Fibroblast of skin of left quadriceps (primary cell): ENCODE measurements around the gene ITPR1.
A peak's percentile ranks its signal among the peaks of the same experiment; 100 is the strongest.
"Not testable (repeated sequence)": the region's sequence is repeated elsewhere in the genome, so short reads cannot be mapped to it uniquely, and the experiment has no call there.

ENCODE experiments used
- DNase-seq, 2 experiments: peaks; one replicate each; pipeline ENCODE4 v3.0.0-alpha.2; 2013; ENCODE audit warnings: low read depth in 2 of 2

ITPR1 gene

DNA sequence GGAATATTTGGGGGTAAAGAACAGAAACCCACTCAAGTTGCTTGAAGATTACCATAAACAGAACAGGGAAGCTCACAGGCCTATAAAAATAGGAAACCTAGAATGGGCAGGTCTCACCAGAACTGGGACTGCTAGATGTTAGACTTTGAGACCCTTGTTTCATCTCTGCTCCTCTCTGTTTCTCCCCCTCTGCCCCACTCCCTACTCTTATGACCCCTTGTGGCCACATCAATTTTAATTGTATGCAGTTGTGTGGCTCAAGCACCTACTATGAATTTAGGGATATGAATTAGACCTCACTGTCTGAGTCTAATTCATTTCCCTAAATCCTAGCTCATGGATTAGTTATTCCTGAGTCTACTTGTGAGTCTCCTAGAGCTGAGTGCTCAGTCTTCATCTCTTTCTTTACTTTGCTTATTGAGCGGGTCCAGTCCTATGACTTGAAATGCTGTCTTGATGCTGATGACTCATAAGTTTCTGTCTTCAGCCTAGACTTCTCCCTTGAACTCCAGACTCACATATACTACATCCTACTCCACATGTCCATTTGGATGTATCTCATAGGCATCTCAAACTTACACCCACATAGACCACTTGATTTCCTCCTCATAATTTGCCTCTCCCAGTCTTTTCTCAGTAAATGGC lies 78.7 kb downstream of the ITPR1 start:
- DNase-seq, result no peak

- no peak for DNase-seq
These were observed 80.0 kb downstream of the ITPR1 start for GRCh38 chr3:4573153-4573552.

- DNase-seq, result no peak
These were observed 81.3 kb downstream of the ITPR1 start for GRCh38 chr3:4574426-4574965.

GRCh38 chr3:4575381-4575780 lies 82.2 kb downstream of the ITPR1 start:
- DNase-seq, result no peak

DNA sequence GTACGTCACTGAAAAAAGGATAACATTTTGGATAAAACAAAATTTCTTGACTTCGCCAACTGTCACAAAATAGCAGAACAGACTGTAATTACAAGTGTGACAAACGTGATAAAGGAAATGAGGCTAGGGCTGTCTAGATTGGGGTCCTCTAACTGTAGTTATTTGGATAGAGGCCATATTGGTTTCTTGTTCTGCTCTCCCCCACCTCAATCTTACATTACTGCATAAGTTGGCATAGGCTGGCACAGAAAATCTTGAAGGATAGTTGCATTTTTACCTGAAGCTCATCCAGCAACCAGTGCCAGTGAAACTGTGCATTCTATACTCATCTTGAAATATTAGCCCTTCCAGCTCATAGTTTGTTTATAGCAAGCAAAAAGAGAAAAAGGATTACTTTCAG lies 84.6 kb downstream of the ITPR1 start:
- DNase-seq, result no peak

GRCh38 chr3:4580346-4581123 lies 87.4 kb downstream of the ITPR1 start:
- DNase-seq, result no peak

DNA sequence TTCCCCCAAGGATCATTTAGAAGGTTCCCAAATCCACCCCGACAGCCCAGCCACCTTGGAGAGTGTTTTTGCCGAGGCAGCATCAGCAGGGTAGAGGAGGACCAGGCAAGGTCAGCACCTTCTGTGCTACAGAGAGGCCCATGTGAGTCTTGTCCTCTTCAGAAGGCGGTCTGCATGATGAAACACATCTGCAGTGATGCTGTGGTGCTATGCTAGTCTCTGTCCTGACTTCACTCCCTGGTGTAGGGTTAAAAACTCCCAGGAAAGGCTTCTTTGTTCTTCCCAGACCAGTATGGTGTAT lies 87.9 kb downstream of the ITPR1 start:
- no peak for DNase-seq

DNA sequence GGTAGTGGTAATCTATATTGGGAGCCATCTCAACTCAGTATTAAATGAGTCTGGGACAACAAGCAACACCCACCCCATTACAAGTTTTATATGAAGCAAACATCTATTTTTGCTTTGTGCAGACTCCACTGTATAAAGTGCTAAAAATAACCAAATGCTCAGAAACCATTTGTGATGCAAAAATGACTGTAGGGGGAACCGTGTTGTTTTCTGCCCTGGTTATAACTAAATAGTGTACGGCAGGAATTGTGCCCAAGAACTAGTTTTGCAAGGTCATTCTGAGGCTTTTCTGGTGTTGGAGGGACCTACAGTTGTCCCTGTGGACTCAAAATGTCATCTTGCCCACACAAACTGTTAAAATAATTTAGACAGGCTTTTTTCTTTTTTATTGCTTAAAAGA lies 88.3 kb downstream of the ITPR1 start:
- DNase-seq, result no peak

GRCh38 chr3:4581920-4582611 lies 88.9 kb downstream of the ITPR1 start:
- no peak for DNase-seq

GRCh38 chr3:4582624-4583023 lies 89.5 kb downstream of the ITPR1 start:
- peak in 1 of 2 experiments; percentile 7 for DNase-seq

DNA sequence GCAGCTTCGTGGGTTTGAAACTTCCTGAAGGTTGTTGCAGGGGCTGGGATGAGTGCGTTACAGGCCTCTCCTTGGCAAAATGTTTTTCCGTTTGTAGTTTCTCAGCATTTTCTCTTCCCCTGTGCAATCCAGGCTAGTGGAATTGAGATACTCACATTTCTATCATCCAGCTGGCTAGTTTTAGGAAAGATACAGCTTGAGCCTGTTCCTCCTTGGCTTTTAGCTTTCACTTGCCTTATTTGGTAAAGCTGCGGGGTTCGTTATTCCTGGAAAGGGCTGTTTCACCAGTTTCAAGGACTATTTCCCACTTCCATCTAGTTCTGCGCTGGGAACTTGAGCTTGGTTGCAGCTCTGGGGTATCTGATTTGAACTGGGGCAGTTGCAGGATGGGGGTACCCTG lies 90.3 kb downstream of the ITPR1 start:
- DNase-seq, result no peak

GRCh38 chr3:4584456-4585249 lies 91.5 kb downstream of the ITPR1 start:
- no peak for DNase-seq

GRCh38 chr3:4586381-4586780 lies 93.2 kb downstream of the ITPR1 start:
- no peak for DNase-seq

DNA sequence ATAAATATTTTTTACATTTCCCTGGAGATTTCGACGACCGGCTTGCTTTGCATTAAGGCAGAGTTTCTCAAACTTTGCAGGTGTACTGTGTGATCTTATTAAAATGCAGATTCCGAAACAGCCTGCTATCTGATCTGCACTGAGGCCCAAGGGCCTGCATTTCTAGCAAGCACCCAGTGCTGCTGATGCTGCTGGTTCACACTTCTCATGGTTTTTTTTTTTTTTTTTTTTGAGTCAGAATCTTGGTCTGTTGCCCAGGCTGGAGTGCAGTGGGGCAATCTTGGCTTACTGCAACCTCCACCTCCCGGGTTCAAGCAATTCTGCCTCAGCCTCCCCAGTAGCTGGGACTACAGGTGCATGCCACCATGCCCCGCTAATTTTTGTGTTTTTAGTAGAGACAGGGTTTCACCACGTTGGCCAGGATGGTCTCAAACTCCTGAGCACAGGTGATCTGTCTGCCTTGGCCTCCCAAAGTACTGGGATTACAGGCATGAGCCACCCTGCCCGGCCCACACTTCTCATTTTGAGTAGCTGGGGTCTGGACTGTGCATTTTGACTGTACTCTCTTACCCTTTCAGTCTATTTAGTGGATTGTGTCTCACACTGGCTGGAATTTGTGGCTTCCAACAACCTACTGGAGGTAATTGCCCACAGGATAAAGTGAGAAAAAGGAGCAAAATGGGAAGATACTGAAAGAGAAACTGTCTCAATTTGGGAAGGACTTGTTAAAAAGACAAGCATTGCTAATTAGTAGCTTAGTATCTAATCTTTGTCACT lies 94.1 kb downstream of the ITPR1 start:
- no peak for DNase-seq

DNA sequence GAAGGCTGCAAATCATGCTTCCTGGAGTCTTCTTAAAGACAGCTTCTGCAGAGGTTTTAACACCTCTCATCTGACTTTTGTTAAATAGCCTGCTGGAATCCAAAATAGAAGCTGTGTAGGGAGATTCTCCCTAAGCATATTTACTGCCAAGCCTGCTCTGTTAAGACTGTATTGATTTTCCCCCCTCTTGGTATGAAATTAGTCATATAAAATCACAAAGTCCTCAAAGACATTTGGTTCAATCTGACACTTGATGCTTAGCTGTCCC lies 94.6 kb downstream of the ITPR1 start:
- no peak for DNase-seq

DNA sequence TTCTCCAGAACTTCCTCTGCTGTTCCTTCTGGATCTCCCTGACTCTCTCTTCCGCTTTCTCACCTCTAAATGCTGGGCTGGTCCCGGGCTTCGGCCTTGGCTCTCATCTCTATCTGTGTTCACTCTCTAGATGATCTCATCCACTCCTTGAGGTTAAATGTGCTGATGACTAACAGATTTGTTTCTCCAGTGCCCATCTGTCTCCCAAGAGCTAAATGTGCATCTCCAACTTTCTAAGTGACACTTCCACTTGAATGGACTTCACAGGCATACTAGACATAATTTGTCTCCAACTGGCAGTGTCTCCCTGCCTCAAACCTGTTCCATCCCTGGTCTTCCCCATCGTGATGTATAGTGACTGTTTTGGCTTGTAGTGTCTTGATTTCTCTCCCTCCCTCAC lies 95.3 kb downstream of the ITPR1 start:
- DNase-seq, result no peak

GRCh38 chr3:4589475-4590097 lies 96.4 kb downstream of the ITPR1 start:
- DNase-seq, result no peak

DNA sequence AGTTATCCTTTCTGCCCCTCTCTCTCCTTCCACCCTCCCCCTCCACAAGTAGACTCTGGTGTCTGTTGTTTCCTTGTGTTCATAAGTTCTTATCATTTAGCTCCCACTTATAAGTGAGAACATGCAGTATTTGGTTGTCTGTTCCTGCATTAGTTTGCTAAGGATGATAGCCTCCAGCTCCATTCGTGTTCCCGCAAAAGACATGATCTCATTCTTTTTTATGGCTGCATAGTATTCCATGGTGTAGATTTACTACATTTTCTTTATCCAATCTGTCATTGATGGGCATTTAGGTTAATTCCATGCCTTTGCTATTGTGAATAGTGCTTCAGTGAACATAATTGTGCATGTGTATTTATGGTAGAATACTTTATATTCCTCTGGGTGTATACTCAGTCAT lies 97.7 kb downstream of the ITPR1 start:
- DNase-seq, result not testable (repeated sequence)

DNA sequence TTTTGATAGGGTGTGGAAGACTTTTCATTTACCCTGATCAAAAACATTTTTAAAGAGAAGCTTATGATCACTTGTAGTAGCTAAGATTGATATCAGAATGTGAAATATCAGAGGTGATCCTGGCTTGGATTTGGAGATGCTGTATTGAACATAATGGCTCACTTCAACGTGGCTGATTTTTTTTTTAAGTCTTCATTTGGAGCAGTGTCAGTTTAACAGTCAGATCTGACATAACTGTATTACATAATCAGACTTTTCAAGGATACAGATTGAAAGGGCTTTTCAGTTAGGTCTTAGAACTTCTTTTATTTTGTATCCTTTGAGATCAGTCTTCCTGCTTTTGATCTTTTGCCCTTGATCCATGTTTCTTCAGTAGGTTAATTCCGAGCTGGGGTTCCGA lies 98.5 kb downstream of the ITPR1 start:
- no peak for DNase-seq

DNA sequence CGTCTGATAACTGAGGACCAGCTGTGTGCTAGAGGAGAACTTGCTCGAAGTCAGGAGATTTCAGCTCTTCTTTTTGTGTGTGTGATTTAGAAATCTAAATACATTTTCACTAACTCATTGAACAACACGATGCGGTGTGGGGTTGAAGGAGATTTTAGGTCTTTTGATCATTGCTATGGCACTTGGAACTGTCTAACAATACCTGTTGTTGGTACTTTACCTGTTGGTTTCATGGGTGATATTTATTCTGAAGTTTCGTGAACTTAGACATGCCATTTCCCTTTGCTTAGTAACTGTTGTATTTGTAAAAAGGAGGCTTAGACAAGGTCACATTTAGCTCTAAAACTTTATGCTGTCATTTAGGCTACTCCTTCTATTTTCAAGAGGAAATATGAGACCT lies 99.9 kb downstream of the ITPR1 start:
- DNase-seq, result no peak

DNA sequence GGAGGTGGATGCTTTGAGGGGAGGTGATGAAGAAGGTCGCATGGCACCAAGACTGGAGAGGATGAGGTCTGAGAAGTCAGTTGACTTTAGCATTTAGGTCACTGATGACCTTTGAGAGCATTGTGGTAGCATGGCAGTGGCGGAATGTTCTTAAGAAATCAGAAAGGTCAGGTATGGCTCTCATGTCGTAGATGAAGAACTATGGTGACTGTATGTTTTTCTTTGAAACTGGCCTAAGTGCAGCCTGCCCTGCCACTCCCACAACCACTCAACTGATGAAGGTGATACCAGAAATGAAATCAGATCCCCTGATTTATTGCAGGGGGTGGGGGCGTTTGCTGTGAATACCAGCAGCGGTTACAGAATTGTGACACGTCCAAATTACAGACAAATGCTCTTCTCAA lies 102.6 kb downstream of the ITPR1 start:
- DNase-seq, result no peak
